ENCODE results near the gene DBNL.

- TF ChIP-seq EP300 (IDR thresholded peaks at IDR 0.05) (peak; percentile 79), POLR2A (IDR thresholded peaks at IDR 0.05) (peak; percentile 68)
- TF ChIP-seq, protein P1, sequence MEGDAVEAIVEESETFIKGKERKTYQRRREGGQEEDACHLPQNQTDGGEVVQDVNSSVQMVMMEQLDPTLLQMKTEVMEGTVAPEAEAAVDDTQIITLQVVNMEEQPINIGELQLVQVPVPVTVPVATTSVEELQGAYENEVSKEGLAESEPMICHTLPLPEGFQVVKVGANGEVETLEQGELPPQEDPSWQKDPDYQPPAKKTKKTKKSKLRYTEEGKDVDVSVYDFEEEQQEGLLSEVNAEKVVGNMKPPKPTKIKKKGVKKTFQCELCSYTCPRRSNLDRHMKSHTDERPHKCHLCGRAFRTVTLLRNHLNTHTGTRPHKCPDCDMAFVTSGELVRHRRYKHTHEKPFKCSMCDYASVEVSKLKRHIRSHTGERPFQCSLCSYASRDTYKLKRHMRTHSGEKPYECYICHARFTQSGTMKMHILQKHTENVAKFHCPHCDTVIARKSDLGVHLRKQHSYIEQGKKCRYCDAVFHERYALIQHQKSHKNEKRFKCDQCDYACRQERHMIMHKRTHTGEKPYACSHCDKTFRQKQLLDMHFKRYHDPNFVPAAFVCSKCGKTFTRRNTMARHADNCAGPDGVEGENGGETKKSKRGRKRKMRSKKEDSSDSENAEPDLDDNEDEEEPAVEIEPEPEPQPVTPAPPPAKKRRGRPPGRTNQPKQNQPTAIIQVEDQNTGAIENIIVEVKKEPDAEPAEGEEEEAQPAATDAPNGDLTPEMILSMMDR (IDR thresholded peaks at IDR 0.05): no peak
Measured at GRCh38 chr7:44104860-44105771, 60.6 kb downstream of the DBNL start.
